PC-9 (cell line): ENCODE measurements around the gene LRP1. TPM values are rescaled to one million over a fixed set of nuclear protein-coding genes. Genes with fewer than 3 reads are reported as not detected.

Source experiments
- BruUV-seq: library from RNA; stranded (reverse); fragments of 400-500 nt; replicated peaks from 2 replicates; lab custom pipeline; 2021; lab: Mats Ljungman, UMichigan
- CTCF ChIA-PET: fragments of 300-600 bp; sonication (Branson Sonifier 250); formaldehyde crosslinking; loops from one replicate; lab custom pipeline; 2022; ENCODE audit warnings: antibody characterized with exemption; lab: Charles Lee
- POLR2A ChIA-PET: fragments of 300-600 bp; sonication (Branson Sonifier 250); formaldehyde crosslinking; loops from one replicate; lab custom pipeline; 2022; ENCODE audit warnings: antibody characterized with exemption; ENCODE audit not compliant: unreplicated experiment; lab: Charles Lee
- DNase-seq, 2 experiments: peaks; one replicate each; pipeline versions ENCODE4 v3.0.0 to v3.0.0-alpha.2; 2015 to 2022; ENCODE audit warnings: mixed read lengths in 1 of 2
- H2AFZ ChIP-seq: fragments of 200-600 bp; sonication (generic); 2 replicates; pipeline ENCODE4 v1.8.1; 2017; ENCODE audit warnings: antibody characterized with exemption
- H3F3A ChIP-seq: fragments of 200-600 bp; sonication (generic); 2 replicates; pipeline ENCODE4 v1.8.1; 2017; ENCODE audit warnings: antibody characterized with exemption, mild to moderate bottlenecking, low read depth; ENCODE audit not compliant: insufficient read depth
- H3K27ac ChIP-seq: fragments of 200-600 bp; sonication (generic); 2 replicates; pipeline ENCODE4 v1.6.1; 2016; ENCODE audit warnings: mixed run types
- H3K27me3 ChIP-seq: fragments of 200-600 bp; sonication (generic); 2 replicates; pipeline ENCODE4 v1.6.1; 2016; ENCODE audit warnings: low read depth, mixed run types; ENCODE audit not compliant: insufficient read depth
- H3K36me3 ChIP-seq: fragments of 200-600 bp; sonication (generic); 2 replicates; pipeline ENCODE4 v1.6.1; 2016; ENCODE audit warnings: low read depth, mixed run types
- H3K4me1 ChIP-seq: fragments of 200-600 bp; sonication (generic); replicated peaks from 2 replicates; pipeline ENCODE4 v1.6.1; 2016; ENCODE audit warnings: mixed run types; ENCODE audit not compliant: insufficient read depth
- H3K4me2 ChIP-seq: fragments of 200-600 bp; sonication (generic); 2 replicates; pipeline ENCODE4 v1.6.1; 2017; ENCODE audit warnings: mixed run types
- H3K4me3 ChIP-seq: fragments of 200-600 bp; sonication (generic); 2 replicates; pipeline ENCODE4 v1.6.1; 2016; ENCODE audit warnings: mixed run types
- H3K79me2 ChIP-seq: fragments of 200-600 bp; sonication (generic); 2 replicates; pipeline ENCODE4 v1.6.1; 2017; ENCODE audit warnings: low read depth, mixed run types
- H3K9me2 ChIP-seq: fragments of 200-600 bp; sonication (generic); 2 replicates; pipeline ENCODE4 v1.8.1; 2017; ENCODE audit warnings: mild to moderate bottlenecking; ENCODE audit not compliant: insufficient read depth
- H3K9me3 ChIP-seq: fragments of 200-600 bp; sonication (generic); 2 replicates; pipeline ENCODE4 v1.8.1; 2016; ENCODE audit warnings: low read depth; ENCODE audit not compliant: insufficient read depth
- H4K20me1 ChIP-seq: fragments of 200-600 bp; sonication (generic); 2 replicates; pipeline ENCODE4 v1.8.1; 2017; ENCODE audit not compliant: insufficient read depth
- EZH2 ChIP-seq: fragments of 200-600 bp; sonication (generic); IDR thresholded peaks from 2 replicates; pipeline ENCODE4 v1.8.0; 2017; ENCODE audit warnings: antibody characterized with exemption, low read depth
- intact Hi-C: fragments of 100-400 bp; cut with micrococcal nuclease; formaldehyde crosslinking; loops from one replicate; pipeline ENCODE4 v1.10.0; 2022; ENCODE audit not compliant: unreplicated experiment
- total RNA-seq: library from RNA; stranded (reverse); gene quantifications from 2 replicates; pipeline ENCODE4 v1.2.3, GENCODE V29; 2021
- TF ChIP-seq, protein P1 (sequence below): fragments of 200-600 bp; sonication (generic); conservative IDR thresholded peaks from 2 replicates; pipeline ENCODE4 v1.6.1; 2017; ENCODE audit warnings: mixed run types, antibody characterized with exemption, mild to moderate bottlenecking, moderate library complexity

LRP1 gene
- total RNA-seq, 1 experiment from 2014 or later: 51.4 TPM

DNA sequence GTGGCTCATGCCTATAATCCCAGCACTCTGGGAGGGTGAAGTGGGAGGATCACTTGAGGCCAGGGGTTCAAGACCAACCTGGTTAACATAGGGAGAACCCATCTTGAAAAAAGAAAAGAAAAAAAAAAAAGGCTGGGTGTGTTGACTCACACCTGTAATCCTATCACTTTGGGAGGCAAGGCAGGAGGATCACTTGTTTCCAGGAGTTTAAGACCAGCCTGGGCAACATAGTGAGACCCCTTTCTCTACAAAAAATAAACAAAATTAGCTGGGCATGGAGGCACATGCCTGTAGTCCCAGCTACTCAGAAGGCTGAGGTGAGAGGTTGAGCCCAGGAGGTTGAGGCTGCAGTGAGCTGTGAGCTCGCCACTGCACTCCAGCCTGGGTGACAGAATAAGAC lies 42.1 kb downstream of the LRP1 start:
- H3K4me2 ChIP-seq: no peak overlapping the region
- H2AFZ ChIP-seq: no peak overlapping the region
- POLR2A ChIA-PET: no interaction called here
- no peak for DNase-seq
- peaks cover 26% of the 10 kb centered on the region for H3K4me1 ChIP-seq
- no peaks in the 10 kb centered on the region for H3K9me3 ChIP-seq
- no peaks in the 10 kb centered on the region for H3K27me3 ChIP-seq
- H3K4me3 ChIP-seq: no peak overlapping the region
- CTCF ChIA-PET: no interaction called here
- no peaks in the 10 kb centered on the region for H3K79me2 ChIP-seq
- intact Hi-C loops: no loop called here
- H3K36me3 ChIP-seq: no peaks in the 10 kb centered on the region
- H3K27ac ChIP-seq: no peak overlapping the region
- no peaks in the 10 kb centered on the region for H3K9me2 ChIP-seq
- BruUV-seq: no TSS peak
- H4K20me1 ChIP-seq: no peaks in the 10 kb centered on the region
- peaks cover 19% of the 10 kb centered on the region for H3F3A ChIP-seq
- no peak for TF ChIP-seq EZH2
- TF ChIP-seq, protein P1, sequence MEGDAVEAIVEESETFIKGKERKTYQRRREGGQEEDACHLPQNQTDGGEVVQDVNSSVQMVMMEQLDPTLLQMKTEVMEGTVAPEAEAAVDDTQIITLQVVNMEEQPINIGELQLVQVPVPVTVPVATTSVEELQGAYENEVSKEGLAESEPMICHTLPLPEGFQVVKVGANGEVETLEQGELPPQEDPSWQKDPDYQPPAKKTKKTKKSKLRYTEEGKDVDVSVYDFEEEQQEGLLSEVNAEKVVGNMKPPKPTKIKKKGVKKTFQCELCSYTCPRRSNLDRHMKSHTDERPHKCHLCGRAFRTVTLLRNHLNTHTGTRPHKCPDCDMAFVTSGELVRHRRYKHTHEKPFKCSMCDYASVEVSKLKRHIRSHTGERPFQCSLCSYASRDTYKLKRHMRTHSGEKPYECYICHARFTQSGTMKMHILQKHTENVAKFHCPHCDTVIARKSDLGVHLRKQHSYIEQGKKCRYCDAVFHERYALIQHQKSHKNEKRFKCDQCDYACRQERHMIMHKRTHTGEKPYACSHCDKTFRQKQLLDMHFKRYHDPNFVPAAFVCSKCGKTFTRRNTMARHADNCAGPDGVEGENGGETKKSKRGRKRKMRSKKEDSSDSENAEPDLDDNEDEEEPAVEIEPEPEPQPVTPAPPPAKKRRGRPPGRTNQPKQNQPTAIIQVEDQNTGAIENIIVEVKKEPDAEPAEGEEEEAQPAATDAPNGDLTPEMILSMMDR: no peak

DNA sequence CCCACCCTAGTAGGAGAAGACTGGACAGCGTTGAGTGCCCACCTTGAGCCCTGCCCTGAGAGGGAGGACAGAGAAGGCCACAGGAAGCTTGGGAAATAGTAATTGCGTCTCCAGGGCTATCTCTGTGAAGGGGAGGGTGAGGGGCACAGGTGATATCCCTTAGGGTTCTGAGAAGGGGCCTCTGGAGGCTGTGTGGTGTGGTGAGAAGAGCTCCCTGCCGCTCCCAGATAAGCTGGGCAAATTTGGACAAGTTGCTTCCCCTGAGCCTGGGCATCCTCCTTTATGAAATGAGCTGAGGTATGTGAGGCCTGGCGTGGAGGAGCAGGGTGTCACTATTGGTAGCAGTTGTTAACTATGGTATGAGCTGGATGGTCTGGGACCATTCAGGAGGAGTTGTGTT lies 42.6 kb downstream of the LRP1 start:
- H3K36me3 ChIP-seq: no peaks in the 10 kb centered on the region
- H2AFZ ChIP-seq: no peak overlapping the region
- no TSS peak for BruUV-seq
- no peaks in the 10 kb centered on the region for H3K79me2 ChIP-seq
- no peak for DNase-seq
- no peak overlapping the region for H3K4me3 ChIP-seq
- no peak for TF ChIP-seq EZH2
- TF ChIP-seq, protein P1: no peak
- H4K20me1 ChIP-seq: no peaks in the 10 kb centered on the region
- no peaks in the 10 kb centered on the region for H3K27me3 ChIP-seq
- peaks cover 21% of the 10 kb centered on the region for H3K4me1 ChIP-seq
- POLR2A ChIA-PET: interaction anchor here (0.6 kb wide), 1 partner anchor 61 kb away, joined by 3 read pairs; no protein-coding TSS in a partner anchor
- H3K27ac ChIP-seq: no peak overlapping the region
- intact Hi-C loops: no loop called here
- H3K4me2 ChIP-seq: no peak overlapping the region
- CTCF ChIA-PET: interaction anchor here (0.5 to 0.6 kb wide), 3 partner anchors 42 to 97 kb away, joined by 5 to 10 read pairs (median 7); no protein-coding TSS in a partner anchor
- no peaks in the 10 kb centered on the region for H3K9me2 ChIP-seq
- peaks cover 17% of the 10 kb centered on the region for H3F3A ChIP-seq
- no peaks in the 10 kb centered on the region for H3K9me3 ChIP-seq

DNA sequence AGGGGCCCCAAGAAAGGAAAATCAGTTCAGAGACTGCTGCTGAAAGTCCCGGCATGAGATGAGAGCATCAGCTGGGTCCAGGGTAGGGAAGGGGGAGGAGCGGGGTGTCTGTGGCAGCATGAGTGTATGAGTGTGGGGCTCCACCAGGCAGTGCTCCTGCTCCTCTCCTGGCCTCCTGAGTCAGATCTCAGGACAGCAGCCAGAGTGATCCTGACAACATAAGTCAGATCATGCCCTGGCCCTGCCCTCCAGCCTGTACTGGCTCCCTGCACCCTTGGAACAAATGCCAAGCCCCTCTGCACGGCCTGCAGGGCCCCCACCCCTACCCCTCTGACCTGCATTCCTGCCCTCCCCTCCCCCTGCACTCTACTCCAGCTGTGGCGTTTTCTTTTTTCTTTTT lies 43.4 kb downstream of the LRP1 start:
- H4K20me1 ChIP-seq: peaks cover 3% of the 10 kb centered on the region; the same call in 1 of the 2 replicates
- H3K27ac ChIP-seq: no peak overlapping the region
- BruUV-seq: no TSS peak
- H3K4me1 ChIP-seq: peaks cover 21% of the 10 kb centered on the region
- ChIA-PET POLR2A (interaction anchor here (0.6 kb wide), 1 partner anchor 60 kb away, joined by 3 read pairs; no protein-coding TSS in a partner anchor), CTCF (interaction anchor here (0.5 to 0.6 kb wide), 2 partner anchors 85 to 607 kb away, joined by 3 to 7 read pairs; no protein-coding TSS in a partner anchor)
- no peaks in the 10 kb centered on the region for H3K79me2 ChIP-seq
- H3F3A ChIP-seq: peaks cover 15% of the 10 kb centered on the region
- H2AFZ ChIP-seq: no peak overlapping the region
- intact Hi-C loops: no loop called here
- H3K27me3 ChIP-seq: no peaks in the 10 kb centered on the region
- TF ChIP-seq, protein P1: no peak
- TF ChIP-seq EZH2: no peak
- no peaks in the 10 kb centered on the region for H3K9me2 ChIP-seq
- no peak overlapping the region for H3K4me3 ChIP-seq
- no peaks in the 10 kb centered on the region for H3K9me3 ChIP-seq
- H3K36me3 ChIP-seq: no peaks in the 10 kb centered on the region
- no peak for DNase-seq
- no peak overlapping the region for H3K4me2 ChIP-seq
